HG02759 (cell line): ENCODE measurements around the gene PIK3CD.
"Not testable (repeated sequence)": the region's sequence is repeated elsewhere in the genome, so short reads cannot be mapped to it uniquely, and the experiment has no call there.

Experiments used
- ATAC-seq: cut with Tn5 transposase; IDR thresholded peaks from one replicate; pipeline ENCODE4 v1.9.1; 2021; ENCODE audit warnings: mild to moderate bottlenecking, moderate library complexity; ENCODE audit not compliant: unreplicated experiment

PIK3CD gene

DNA sequence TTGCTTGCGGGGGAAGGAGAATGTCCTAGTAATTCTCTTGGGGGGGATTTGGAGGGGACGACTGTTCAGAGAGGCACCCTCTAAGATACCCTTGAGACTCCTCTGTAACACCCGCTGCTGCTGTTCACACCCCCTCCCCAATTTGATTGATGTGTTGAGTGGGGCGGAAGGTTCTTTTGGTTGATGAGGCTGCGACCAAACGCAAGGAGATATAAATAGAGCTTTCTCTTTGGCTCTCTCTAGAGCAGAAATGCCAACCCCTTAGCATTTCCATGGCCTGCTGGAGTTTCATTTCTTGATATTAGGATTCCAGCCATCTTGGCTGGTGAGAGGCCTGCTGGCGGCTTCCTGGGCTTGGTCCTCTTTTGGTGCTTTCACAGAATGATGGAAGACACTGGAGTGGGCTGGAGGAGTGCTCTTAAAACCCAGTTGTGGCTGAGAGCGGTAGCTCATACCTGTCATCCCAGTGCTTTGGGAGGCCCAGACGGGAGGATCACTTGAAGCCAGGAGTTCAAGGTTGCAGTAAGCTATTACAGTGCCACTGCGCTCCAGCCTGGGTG is 2.0 kb downstream of the PIK3CD start:
- no peak for ATAC-seq

DNA sequence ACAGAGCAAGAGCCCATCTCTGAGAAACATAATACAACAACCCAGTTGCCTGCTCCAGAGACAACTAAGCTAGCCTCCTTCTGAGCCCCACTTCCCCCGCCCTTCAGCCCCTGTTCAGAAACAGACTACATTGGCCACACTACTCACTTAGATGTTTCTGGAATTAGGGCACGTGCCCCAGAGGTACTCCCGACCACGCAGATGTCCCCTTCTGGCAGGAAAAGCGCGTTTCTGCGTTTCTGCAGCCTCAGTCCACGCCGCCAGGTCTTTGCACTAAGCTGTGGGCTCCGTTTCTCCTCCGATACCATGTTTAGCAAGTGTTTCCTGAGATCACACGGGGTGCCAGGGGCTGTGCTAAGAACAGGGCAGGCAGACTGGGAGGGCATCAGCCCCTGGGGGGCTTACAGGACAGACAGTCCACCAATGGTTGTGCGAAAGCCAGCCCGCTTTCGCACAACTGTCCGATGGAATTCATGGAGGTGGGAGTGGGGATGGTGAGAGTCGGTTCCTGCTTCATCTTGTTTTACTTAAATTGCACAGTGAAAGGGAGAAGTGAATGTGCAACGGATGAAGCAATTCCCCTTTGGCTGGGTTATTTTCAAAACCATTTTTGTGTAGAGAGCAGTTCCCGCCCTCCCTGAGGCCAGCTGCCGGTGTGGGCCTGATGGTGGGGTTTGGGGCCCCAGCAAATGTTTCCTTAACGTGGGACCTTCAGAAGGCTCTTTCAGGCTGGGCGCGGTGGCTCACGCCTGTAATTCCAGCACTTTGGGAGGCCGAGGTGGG is 2.7 kb downstream of the PIK3CD start:
- no peak for ATAC-seq

DNA sequence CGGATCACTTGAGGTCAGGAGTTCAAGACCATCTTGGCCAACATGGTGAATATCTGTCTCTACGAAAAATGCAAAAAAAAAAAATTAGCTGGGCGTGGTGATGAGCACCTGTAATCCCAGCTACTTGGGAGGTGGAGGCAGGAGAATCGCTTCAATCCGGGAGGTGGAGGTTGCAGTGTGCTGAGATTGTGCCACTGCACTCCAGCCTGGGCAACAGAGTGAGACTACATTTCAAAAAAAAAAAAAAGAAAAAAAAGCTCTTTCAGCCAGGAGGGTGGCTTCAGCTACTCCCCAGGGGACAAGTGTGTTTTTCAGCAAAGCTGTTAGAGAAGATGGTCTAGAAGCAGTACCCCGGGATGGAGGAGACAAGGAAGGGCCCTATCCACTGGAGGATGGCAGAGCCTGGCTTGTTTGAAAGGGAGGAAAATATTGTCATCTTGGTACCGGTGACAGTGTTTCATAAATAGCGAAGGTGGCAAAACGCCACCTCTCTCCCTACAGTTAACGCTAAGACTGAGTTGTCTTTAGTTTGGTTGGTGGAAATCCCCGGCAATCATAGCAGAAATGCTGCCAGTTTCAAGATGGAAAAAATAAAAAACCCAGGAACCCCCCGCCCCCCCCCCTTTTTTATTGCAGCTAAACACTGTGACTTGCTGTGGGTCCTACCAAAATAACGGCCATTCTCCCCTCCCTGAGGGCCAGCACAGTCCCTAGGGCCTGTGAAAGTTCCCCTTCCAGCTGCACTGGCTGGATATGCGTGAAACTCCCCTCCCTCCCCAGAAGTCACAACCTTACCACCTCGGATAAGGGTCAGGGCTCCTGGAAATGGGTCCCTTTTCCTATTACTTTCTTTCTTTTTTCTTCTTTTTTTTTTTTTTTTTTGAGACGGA is 3.5 kb downstream of the PIK3CD start:
- no peak for ATAC-seq

DNA sequence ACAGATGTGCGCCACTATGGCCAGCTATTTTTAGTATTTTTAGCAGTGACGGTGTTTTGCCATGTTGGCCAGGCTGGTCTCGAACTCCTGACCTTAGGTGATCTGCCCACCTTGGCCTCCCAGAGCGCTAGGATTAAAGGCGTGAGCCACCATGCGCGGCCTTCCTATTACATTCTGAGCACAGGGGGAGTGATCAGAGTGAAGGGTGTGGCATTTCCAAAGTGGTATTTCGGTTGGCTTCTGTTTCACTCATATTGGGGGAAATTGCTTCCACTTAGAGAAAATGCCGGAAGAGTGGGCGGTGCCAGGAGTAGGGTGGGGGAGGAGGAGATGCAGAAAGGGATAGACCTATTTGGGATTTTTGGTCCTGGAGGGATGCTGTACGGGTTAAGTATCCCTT is 4.3 kb downstream of the PIK3CD start:
- no peak for ATAC-seq

DNA sequence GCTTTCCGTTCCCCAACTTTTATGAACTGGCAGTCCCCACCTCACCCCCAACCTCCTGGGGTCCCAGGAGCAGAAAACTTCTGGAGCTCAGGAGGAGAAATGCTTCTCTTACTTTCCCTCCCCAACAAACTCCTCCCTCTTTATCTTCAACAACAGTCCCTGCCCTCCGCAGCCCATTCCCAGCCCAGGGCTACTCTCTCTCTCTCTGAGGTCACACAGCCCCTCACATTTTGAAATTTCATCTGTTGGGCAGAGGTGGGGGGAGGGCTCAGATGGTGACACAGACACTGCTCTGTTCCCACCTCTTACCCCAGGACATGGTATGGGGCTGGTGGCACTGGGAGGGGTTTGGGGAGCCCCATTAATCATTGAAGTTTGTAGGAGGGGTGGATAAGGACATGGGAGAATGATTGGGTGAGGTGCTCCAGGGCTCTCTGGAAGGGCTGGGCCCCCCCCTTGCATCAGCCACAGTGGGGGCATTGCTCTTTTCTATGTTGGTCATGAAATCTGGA is 6.0 kb downstream of the PIK3CD start:
- ATAC-seq = no peak

DNA sequence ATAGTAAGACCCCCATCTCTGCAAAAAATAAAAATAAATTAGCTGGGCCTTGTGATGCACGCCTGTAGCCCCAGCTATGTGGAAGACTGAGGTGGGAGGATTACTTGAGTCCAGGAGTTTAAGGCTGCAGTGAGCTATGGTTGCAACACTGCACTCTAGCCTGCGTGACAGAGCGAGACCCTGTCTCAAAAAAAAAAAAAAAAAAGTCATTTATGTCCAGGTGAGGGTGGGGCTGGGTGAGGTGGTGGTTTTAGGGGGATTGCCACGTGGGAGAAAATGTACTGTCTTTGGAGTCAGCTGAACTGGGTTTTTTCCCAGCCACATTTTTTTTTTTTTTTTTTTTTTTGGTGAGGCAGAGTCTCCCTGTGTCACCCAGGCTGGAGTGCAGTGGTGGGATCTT is 6.7 kb downstream of the PIK3CD start:
- no peak for ATAC-seq

DNA sequence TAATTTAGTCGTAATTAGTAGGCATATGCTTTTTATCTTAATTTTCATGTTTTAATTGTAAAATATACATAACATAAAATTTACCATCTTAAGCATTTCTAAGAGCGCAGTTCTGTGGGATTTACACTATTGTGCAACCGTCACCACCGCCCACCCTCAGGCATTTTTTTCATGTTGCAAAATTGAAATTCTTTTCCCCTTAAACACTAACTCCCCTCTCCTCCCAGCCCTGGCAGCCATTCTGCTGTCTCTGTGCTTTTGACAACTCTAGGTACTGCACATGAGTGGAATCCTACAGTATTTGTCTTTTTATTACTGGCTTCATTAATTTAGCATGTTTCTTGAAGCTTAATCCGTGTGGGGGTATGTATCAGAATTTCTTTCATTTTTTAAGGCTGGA is 7.8 kb downstream of the PIK3CD start:
- no peak for ATAC-seq

DNA sequence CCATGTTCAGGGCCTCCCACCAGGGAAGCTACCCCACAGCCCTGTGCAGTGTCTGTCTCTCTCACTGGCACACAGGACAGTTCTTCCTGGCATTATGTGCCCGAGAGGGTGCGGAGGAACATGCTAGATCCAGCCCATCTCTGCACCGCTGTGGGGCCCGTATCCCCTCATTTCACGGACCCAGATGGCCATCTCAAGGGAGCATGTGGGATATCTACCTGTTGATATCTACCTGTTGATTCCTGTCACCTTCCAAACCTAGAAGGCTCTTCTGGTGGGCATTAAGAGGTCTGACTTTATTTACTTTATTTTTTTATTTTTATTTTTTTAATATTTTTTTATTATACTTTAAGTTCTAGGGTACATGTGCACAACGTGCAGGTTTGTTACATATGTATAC is 11.7 kb downstream of the PIK3CD start:
- ATAC-seq = no peak

DNA sequence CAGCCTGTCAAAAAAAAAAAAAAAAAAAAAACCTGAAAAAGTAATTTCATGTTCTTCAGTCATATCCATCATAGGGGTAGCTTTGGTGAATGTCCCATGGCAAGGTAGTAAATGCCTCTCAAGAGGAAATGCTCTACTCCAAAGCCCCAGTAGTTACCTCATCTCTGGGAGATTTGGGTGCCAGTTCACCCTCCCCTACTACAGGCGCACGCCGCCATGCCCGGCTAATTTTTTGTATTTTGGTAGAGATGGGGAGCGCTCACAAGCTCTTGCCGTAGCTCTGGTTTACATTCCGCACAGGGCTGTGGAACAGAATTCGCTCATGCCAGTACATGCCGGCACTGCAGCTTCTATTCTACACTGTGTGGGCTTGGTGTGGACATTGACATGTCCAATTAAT is 13.7 kb downstream of the PIK3CD start:
- no peak for ATAC-seq

DNA sequence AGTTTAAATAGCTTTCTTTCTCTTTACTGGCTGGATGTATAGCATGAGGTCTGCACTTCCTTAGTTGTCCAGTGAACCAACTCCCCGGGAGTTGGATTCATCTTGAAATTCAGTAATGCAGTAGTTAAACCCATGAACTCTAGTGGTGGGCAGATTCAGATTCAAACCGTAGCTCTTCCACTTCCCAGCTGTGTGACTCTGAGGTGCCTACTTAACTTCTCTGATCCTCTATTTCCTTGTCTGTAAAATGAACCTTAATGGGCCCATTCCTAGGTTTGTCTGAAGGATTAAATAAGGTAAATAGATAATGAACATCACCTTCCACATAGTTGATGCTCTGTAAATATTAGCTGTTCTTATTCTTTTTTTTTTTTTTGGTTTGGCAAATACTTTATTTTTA is 16.5 kb downstream of the PIK3CD start:
- ATAC-seq = no peak

DNA sequence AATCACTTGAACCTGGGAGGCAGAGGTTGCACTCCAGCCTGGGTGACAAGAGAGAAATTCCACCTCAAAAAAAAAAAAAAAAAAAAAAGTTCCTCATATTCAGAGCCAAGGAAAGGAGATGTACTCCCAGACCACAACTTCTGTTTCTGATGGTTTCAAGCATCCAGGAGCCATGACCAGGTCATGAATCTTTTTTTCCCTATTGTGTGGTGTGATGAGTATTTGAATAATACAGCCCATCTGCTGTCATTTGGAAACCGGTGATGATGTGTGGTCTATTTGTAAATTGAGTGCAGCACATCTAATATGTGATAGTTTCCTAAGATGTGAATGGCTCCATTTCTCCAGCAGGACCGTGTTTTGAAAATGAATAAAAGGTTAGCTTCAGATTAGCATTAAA is 18.6 kb downstream of the PIK3CD start:
- no peak for ATAC-seq

DNA sequence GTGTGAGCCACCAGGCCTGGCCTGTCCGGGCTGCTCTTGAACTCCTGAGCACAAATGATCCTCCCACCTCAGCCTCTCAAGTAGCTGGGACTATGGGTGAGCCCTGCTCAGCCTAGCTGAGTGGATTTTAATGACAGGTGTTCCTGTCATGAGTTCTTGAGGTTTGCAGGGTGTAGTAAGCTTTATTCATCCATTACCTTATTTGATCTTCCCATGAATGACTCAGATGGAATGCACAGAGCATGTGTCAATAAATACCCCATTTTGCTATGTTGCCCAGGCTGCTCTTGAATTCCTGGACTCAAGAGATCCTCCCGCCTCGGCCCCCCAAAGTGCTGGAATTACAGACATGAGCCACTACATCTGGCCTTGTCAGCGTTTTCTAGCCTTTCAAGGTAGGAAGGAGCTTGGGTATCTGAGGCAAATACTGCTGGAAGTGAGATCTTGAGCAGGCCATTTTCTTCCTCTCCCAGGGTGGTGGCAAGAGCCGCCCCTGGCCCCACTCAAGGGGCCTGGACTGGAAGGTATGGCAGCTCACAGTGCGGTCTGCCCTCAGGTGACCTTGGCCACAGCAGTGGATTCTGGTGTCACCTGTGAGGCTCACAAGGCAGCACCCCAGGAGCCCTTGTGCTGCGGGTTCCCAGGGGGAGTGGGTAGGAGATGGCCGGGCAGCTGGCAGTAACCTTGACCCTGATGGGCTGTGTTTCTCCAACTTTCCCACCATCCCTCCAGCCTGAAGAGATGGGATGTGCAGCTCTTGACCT is 20.0 kb downstream of the PIK3CD start:
- no peak for ATAC-seq

DNA sequence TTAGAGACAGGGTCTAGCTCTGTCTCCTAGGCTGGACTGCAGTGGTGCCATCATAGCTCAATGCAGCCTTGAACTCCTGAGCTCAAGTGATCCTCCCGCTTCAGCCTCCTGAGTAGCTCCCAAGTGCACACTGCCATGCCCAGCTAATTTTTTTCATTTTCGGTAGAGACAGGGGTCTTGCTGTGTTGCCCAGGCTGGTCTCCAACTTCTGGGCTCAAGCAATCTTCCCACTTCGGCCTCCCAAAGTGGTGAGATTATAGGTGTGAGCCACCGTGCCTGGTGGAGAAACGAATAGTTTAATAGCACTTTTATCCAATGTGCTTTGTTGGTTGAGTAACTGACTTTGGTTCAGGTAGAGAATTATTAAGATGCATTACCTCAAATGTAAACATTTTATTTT is 20.9 kb downstream of the PIK3CD start:
- no peak for ATAC-seq

DNA sequence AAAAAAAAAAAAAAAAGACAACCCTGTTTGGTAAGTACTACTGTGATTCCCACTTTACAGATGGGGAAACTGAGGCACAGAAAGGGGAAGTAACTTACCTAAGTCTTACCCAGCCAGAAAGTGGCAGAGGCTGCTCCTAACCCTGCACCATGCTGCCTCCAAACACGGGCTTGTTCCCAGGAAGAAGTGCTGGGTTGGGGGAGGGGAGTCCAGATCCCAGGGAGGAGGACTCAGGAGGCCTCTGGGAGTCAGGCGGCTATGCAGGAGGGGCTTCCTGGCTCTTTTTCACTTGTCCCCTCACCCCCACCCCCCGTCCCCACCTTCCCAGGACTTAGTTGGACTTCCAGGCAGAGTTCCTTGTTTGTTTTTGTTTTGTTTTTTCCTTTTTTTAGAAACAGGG is 23.9 kb downstream of the PIK3CD start:
- ATAC-seq = no peak

DNA sequence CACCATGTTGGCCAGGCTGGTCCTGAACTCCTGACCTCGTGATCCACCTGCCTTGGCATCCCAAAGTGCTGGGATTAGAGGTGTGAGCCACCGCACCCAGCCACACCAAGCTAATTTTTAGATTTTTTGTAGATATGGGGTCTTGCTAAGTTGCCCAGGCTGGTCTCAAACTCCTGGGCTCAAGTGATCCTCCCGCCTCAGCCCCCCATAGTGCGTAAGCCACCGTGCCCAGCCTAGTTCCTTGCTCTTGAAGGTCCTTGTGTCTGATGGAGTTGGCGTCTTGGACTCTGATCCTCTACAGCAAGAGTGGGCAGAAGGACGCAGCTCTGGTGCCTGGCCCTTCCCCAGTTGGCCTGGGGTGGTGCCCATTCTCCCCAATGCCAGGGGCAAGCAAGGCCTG is 24.6 kb downstream of the PIK3CD start:
- ATAC-seq = not testable (repeated sequence)

DNA sequence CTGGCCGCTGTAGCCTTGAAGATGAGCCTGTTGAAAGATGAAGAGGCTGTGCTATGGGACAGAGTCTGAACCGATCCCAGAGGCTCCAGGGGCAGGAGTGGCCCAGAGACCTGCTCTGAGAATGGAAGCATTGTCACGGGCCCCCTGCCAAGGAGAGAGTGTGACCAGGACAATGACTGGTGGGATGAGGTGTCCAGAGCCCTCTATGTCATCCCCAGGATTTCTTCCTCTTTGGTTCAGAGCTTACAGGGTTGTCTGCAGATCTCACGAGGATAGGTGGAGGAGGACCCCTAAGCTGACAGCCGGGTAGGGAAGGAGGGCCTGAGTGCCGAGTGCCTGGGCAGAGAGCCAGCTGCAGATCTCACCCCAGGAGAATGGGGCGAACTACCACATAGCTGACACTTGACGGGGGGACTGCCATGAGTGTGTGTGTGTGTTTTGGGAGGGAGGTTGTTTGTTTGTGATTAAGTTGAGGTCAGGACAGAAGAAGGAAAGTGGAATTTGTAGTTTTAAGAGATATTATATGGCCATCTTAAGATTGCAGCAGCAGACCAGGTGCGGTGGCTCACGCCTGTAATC is 25.4 kb downstream of the PIK3CD start:
- no peak for ATAC-seq

DNA sequence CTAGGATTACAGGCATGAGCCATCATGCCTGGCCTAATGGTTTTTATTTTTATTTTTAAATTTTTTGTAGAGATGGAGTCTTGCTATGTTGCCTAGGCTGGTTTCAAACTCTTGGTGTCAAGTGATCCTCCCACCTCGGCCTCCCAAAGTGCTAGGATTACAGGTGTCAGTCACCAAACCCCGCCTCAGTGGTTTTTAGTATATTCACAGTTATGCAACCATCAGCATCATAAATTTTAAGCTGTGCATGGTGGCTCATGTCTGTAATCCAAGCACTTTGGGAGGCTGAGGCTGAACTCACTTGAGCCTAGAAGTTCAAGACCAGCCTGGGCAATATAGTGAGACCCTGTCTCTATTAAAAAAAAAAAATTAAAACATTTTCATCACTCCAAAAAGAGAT is 28.6 kb downstream of the PIK3CD start:
- no peak for ATAC-seq

DNA sequence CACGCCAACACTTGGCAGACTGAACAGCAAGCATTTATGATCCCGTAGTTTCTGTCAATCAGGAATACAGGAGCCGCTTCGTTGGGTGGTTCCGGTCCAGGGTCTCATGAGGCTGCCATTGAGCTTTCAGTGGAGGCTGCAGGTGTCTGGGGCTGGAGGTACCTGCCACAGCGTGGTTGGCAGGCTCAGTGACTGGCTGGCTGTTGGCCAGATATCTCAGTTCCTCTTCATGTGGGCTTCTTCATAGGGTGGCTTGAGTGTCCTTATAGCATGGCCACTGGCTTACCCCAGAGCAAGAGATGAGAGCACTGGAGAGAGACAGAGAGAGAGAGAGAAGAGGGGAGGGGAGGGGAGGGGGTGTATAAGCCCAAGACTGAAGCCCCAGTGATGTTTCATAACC is 29.3 kb downstream of the PIK3CD start:
- ATAC-seq = no peak

DNA sequence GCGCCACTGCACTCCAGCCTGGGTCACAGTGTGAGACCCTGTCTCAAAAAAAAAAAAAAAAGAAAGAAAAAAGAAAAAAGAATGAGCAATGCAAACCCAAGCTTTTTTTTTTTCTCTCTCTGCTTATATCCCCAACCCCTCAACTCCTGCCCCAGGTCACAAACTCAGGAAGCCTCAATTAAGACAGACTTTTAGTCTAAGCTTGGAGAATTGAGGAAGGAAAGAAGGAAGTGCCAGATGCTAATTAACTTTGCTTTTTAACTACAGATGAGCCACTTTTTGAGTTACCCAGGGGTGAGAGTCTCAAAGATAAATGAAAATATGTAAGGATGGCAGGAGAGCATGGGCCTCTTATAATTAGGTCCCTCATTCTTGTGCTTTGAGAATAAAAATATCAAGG is 33.3 kb downstream of the PIK3CD start:
- no peak for ATAC-seq

DNA sequence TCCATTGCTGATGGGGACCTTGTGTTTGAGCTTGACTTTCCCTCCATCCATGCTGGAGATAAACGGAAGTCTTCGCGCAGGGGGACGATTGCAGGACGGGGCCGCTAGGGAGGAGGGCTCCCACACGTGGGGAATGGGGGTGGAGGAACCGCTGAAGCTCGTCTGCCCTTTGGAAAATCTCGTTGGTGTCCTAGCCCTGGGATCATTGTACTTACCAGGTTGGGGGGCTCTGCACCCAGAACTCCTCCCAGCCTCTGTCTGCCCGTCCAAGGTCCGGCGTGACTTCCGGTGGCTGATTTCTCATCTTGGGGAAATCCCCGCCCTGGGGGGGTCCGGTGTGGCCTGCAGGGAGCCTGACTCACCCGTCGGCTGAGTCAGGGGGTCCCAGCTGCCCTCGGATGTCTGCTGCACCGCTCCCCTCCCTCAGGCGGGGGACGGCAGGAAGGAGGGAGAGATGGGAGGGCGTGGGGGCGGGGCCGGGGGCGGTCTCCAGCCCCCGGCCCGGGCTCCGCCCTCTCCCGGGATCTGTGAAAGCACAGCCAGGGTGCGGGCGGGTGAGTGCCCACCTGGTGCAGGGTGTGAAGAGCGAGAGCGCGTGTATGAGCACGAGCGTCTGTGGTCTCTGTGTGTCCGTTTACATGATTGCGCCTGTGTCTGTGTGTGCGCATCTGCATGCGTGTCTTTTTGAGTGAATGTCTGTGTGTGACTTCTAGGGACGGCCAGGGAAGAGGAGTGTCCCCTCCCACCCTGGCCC is 35.8 kb downstream of the PIK3CD start:
- no peak for ATAC-seq
